Spleen (tissue), 11 donors: ENCODE data around the gene CDKN1A. TPM values are rescaled to one million over a fixed set of nuclear protein-coding genes. Genes with fewer than 3 reads are reported as not detected.

ENCODE experiments used
- DNase-seq: peaks from one replicate; pipeline ENCODE4 v3.0.0-alpha.2; 2020
- H3K27ac ChIP-seq, 8 donors: fragments of 200-600 bp; sonication (generic) in 7 of 8; 1 replicate in 4 of 8; 2 replicates in 4 of 8; pipeline versions ENCODE4 v1.5.0 to v1.8.0; 2016 to 2021; ENCODE audit warnings: inconsistent platforms in 4 of 8, mild to moderate bottlenecking in 4 of 8, moderate library complexity in 1 of 8
- H3K27me3 ChIP-seq, 7 donors: fragments of 200-600 bp; sonication (generic) in 6 of 7; replicated peaks in 1 of 7; 1 replicate in 4 of 7; 2 replicates in 3 of 7; pipeline versions ENCODE4 v1.5.0 to v1.8.0; 2016 to 2021; ENCODE audit warnings: inconsistent platforms in 3 of 7, mild to moderate bottlenecking in 1 of 7
- H3K36me3 ChIP-seq, 6 donors: fragments of 200-600 bp; sonication (generic) in 5 of 6; 1 replicate in 4 of 6; 2 replicates in 2 of 6; pipeline versions ENCODE4 v1.5.0 to v1.8.0; 2016 to 2021; ENCODE audit warnings: inconsistent platforms in 2 of 6
- H3K4me1 ChIP-seq, 6 donors: fragments of 200-600 bp; sonication (generic) in 5 of 6; 1 replicate in 3 of 6; 2 replicates in 3 of 6; pipeline versions ENCODE4 v1.5.0 to v1.8.0; 2016 to 2021; ENCODE audit warnings: inconsistent platforms in 3 of 6
- H3K4me3 ChIP-seq, 8 donors: fragments of 200-600 bp; sonication (generic) in 7 of 8; 1 replicate in 4 of 8; 2 replicates in 4 of 8; pipeline versions ENCODE4 v1.5.0 to v1.8.0; 2016 to 2021; ENCODE audit warnings: inconsistent platforms in 4 of 8, mild to moderate bottlenecking in 4 of 8, moderate library complexity in 2 of 8
- H3K9me3 ChIP-seq, 8 donors: fragments of 200-600 bp; sonication (generic) in 7 of 8; 1 replicate in 4 of 8; 2 replicates in 4 of 8; pipeline versions ENCODE4 v1.5.0 to v1.8.0; 2016 to 2021; ENCODE audit warnings: inconsistent platforms in 4 of 8
- POLR2A ChIP-seq, 3 donors: fragments of 450-650 bp; IDR thresholded peaks; one replicate each; pipeline ENCODE4 v1.5.1; 2017; ENCODE audit warnings: antibody characterized with exemption in 3 of 3, mild to moderate bottlenecking in 1 of 3
- POLR2AphosphoS5 ChIP-seq, 3 donors: sonication (generic); formaldehyde crosslinking; IDR thresholded peaks; one replicate each; pipeline ENCODE4 v1.5.1; 2017; ENCODE audit warnings: antibody characterized with exemption in 3 of 3
- WGBS, 5 donors: extraction: QIAGEN DNeasy Blood & Tissue Kit in 3 of 5; methylation state at CpG; one replicate each; pipeline versions ENCODE4 v1.1.5 to v1.1.7; 2013 to 2018; 5-methylcytosine and 5-hydroxymethylcytosine counted together
- intact Hi-C: fragments of 100-400 bp; cut with DNase I; formaldehyde crosslinking; loops from one replicate; pipeline ENCODE4 v1.15.0; 2023; ENCODE audit warnings: low total_unique reads
- polyA plus RNA-seq, 3 donors: library from polyadenylated mRNA; stranded (reverse); fragments of 200-250 nt; gene quantifications; one replicate each; pipeline ENCODE4 v1.2.1, GENCODE V29; 2013
- total RNA-seq, 7 donors: library from RNA; depleted of rRNA in 3 of 7; stranded (reverse); fragments of >200 nt in 3 of 7; fragmentation: NEBNext Ultra II Directional in 4 of 7; extraction: Animal tissue kit (Norgen Biotek cat#: 25700) in 4 of 7; gene quantifications; one replicate each; pipeline versions ENCODE4 v1.1.0 to v1.2.1, GENCODE V29; 2016 to 2021
- TF ChIP-seq, protein P1 (sequence below), 11 experiments: fragments of 200-600 bp in 7 of 11; fragments of 450-650 bp in 4 of 11; sonication (generic) in 4 of 11; IDR thresholded peaks in 8 of 11; conservative IDR thresholded peaks in 3 of 11; 1 replicate in 7 of 11; 2 replicates in 4 of 11; pipeline versions ENCODE4 v1.4.0 to v1.8.0; 2016 to 2021; ENCODE audit warnings: antibody characterized with exemption in 11 of 11, inconsistent platforms in 4 of 11, mild to moderate bottlenecking in 1 of 11
- donor health status: healthy with polysubstance abuse.
- donor health status: DM: no; HTN: no; CAD: no; lungs with moderate emphysema.
- donor health status: DM: no; HTN: no; CAD: no.
- donor health status: Bipolar disorder and iron deficiency.
- donor health status: healthy.
- donor health status: DM: no; HTN: no; CAD: no.
- donor health status: DM: yes; HTN: yes; CAD: no.

Gene CDKN1A
- total and polyA plus RNA-seq, 10 donors: 10.7 to 58.5 (median 28.1) TPM

DNA sequence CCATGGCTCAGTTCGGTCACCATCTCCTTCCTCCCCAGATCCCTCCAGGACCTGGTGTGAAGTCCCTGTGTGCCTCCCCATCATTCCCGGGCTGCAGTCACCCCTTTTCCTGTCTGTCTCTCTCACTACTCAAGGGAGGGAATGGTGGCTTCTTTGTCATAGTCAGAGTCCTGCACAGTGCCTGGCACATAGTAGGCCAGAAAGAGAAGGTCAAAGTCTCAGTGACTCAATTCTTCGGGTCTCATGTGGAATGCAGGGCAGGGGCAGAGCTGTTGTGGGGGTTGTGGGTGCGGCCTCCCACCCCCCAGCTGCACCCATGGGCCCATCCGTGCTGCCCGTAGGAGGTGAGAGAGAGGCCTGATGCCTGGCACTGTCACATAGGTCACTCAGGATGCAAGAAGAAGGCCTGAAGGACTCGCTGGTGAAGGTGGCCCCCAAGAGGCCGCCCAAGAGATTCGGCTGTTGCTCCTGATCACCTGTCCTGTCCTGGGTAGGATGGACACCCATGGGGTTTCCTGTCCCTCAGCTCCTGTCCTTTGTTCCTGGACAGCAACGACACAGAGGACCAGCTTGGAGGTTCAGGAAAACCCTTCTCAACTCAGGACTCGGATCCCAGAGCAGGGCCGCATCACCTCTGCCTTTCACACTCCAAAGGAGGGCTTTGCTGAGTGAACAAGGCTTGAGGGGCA lies 53.3 kb downstream of the CDKN1A start:
- intact Hi-C loops: no loop called here
- DNase-seq: peak; percentile 47

DNA sequence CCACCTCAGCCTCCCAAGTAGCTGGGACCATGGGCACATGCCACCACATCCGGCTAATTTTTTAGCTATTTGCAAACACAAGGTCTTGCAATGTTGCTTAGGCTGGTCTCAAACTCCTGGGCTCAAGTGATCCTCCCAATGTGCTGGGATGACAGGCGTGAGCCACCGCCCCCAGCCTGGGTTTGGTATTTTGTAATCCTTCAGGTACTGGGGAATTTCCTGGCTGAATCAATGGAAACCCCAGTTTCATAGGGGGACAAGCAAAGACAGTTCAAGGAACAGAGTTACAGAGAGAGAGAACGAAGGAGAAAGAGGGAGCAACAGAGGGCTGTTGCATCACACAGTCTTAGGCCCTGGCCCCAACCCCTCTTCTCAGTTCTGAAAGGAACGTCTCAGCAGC lies 54.8 kb downstream of the CDKN1A start:
- no peak for TF ChIP-seq POLR2AphosphoS5 (IDR thresholded peaks at IDR 0.05)
- TF ChIP-seq, protein P1, sequence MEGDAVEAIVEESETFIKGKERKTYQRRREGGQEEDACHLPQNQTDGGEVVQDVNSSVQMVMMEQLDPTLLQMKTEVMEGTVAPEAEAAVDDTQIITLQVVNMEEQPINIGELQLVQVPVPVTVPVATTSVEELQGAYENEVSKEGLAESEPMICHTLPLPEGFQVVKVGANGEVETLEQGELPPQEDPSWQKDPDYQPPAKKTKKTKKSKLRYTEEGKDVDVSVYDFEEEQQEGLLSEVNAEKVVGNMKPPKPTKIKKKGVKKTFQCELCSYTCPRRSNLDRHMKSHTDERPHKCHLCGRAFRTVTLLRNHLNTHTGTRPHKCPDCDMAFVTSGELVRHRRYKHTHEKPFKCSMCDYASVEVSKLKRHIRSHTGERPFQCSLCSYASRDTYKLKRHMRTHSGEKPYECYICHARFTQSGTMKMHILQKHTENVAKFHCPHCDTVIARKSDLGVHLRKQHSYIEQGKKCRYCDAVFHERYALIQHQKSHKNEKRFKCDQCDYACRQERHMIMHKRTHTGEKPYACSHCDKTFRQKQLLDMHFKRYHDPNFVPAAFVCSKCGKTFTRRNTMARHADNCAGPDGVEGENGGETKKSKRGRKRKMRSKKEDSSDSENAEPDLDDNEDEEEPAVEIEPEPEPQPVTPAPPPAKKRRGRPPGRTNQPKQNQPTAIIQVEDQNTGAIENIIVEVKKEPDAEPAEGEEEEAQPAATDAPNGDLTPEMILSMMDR (IDR thresholded peaks at IDR 0.05 in 8 of 11, conservative IDR thresholded peaks at IDR 0.05 in 3 of 11): no peak
- no peak for TF ChIP-seq POLR2A (IDR thresholded peaks at IDR 0.05)
- no peak overlapping the region for H3K4me3 ChIP-seq
- H3K27ac ChIP-seq: no peak overlapping the region
- H3K4me1 ChIP-seq: peaks cover 13 to 38% (median 29%) of the 10 kb centered on the region in 6 donors
- peaks cover 0 to 12% (median 0%) of the 10 kb centered on the region in 6 donors for H3K36me3 ChIP-seq
- no peaks in the 10 kb centered on the region for H3K27me3 ChIP-seq
- intact Hi-C loops: no loop called here
- H3K9me3 ChIP-seq: no peaks in the 10 kb centered on the region
- DNase-seq: peak; percentile 12
- WGBS, 5 donors: 77 to 94% (median 84%) methylated on average over 5 of the region's 5 CpGs

More for the DNA sequence above, 53.3 kb downstream of the CDKN1A start:
- Histone ChIP-seq H3K27me3 (no peaks in the 10 kb centered on the region), H3K36me3 (peaks cover 0 to 12% (median 0%) of the 10 kb centered on the region in 6 donors), H3K27ac (no peak overlapping the region), H3K9me3 (no peaks in the 10 kb centered on the region), H3K4me3 (no peak overlapping the region), H3K4me1 (peaks cover 13 to 52% (median 32%) of the 10 kb centered on the region in 6 donors)
- no peak for TF ChIP-seq POLR2A (IDR thresholded peaks at IDR 0.05)
- TF ChIP-seq, protein P1 (IDR thresholded peaks at IDR 0.05 in 8 of 11, conservative IDR thresholded peaks at IDR 0.05 in 3 of 11): no peak
- TF ChIP-seq POLR2AphosphoS5 (IDR thresholded peaks at IDR 0.05): no peak
- 88 to 92% (median 91%) methylated on average over 11 to 12 of the region's 12 CpGs for WGBS, 5 donors

DNA sequence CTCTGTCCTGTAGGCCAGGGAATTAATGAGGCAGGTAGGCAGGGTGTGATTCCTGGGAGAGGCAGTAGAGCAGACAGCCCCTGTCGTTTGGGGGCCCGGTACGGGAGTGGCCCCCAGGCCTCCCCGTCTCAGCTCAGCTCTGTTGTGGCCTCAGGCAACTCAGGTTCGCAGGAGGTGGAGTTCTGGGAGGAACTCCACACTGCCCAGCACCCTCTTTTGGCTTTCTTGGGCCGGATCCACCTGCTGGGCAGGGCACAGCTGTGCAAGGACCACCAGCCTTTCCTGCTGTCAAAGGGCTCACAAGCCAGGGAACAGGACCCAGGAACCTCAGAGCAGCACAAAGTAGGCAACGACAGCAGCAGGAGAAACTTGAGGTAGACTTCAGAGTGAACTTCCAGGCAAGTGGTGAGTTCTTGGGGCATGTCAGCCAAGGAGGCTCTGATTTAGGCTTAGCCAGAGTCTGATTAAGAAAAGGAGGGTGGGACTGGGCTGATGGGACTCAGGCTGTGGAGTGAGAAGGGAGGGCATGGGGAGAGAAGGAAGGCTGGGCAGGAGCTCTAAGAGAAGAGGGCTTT lies 56.1 kb downstream of the CDKN1A start:
- H3K27ac ChIP-seq: peak overlapping the region in 7 of 8 donors; percentile 61 to 80 (median 74)
- intact Hi-C loops: no loop called here

More for the DNA sequence above, 56.1 kb downstream of the CDKN1A start:
- no peaks in the 10 kb centered on the region for H3K9me3 ChIP-seq
- H3K27me3 ChIP-seq: no peaks in the 10 kb centered on the region
- H3K36me3 ChIP-seq: peaks cover 0 to 12% (median 0%) of the 10 kb centered on the region in 6 donors
- WGBS, 5 donors: 78 to 88% (median 84%) methylated on average over 5 to 7 of the region's 7 CpGs
- H3K4me1 ChIP-seq: peaks cover 13 to 28% (median 21%) of the 10 kb centered on the region in 6 donors
- peak; percentile 59 for DNase-seq
- TF ChIP-seq POLR2A (IDR thresholded peaks at IDR 0.05): no peak
- TF ChIP-seq, protein P1 (IDR thresholded peaks at IDR 0.05 in 8 of 11, conservative IDR thresholded peaks at IDR 0.05 in 3 of 11): no peak
- no peak for TF ChIP-seq POLR2AphosphoS5 (IDR thresholded peaks at IDR 0.05)
- H3K4me3 ChIP-seq: peak overlapping the region in 2 of 8 donors; percentile 13 to 43
